SK-N-SH (cell line): Measurements from ENCODE around the gene NRCAM. TPM values are rescaled to one million over a fixed set of nuclear protein-coding genes. Genes with fewer than 3 reads are reported as not detected.

Source experiments
- CTCF ChIA-PET: fragments of 300-600, 350-600 bp; formaldehyde crosslinking; extraction: SDS; loops from one replicate; lab custom pipeline; 2021; lab: Yijun Ruan, JAX
- POLR2A ChIA-PET: fragments of 350-600 bp; sonication (Branson Sonifier 250); formaldehyde crosslinking; extraction: SDS; loops from one replicate; lab custom pipeline; 2020; ENCODE audit warnings: antibody characterized with exemption, inconsistent platforms; lab: Yijun Ruan, JAX
- DNase-seq: peaks from one replicate; pipeline ENCODE4 v3.0.0; 2012
- H2AFZ ChIP-seq: fragments of 200-600 bp; sonication (generic); 2 replicates; pipeline ENCODE4 v1.8.1; 2016; ENCODE audit warnings: antibody characterized with exemption, mild to moderate bottlenecking, low read depth
- H3F3A ChIP-seq: fragments of 200-600 bp; sonication (generic); replicated peaks from 2 replicates; pipeline ENCODE3; 2016; ENCODE audit warnings: antibody characterized with exemption, mild to moderate bottlenecking; ENCODE audit not compliant: insufficient read depth
- H3K27ac ChIP-seq, 2 experiments: fragments of 200-500 bp in 1 of 2; fragments of 200-600 bp in 1 of 2; sonication (Bioruptor generic) in 1 of 2; sonication (generic), shearing (Covaris generic) in 1 of 2; 2 replicates each; pipeline versions ENCODE4 v1.5.1 to v1.6.1; 2014 to 2016; ENCODE audit warnings: low read depth in 2 of 2, inconsistent platforms in 1 of 2, low read length in 1 of 2, mild to moderate bottlenecking in 1 of 2, mixed read lengths in 1 of 2
- H3K27me3 ChIP-seq: fragments of 200-600 bp; sonication (generic), shearing (Covaris generic); 2 replicates; pipeline ENCODE4 v1.6.1; 2016; ENCODE audit warnings: mixed run types; ENCODE audit not compliant: insufficient read depth
- H3K36me3 ChIP-seq, 2 experiments: fragments of 200-500 bp in 1 of 2; fragments of 200-600 bp in 1 of 2; sonication (Bioruptor generic) in 1 of 2; sonication (generic) in 1 of 2; replicated peaks in 1 of 2; 2 replicates each; pipeline versions ENCODE3 to v1.5.1; 2014 to 2016; ENCODE audit warnings: low read length in 1 of 2, mild to moderate bottlenecking in 1 of 2; ENCODE audit not compliant: insufficient read depth in 2 of 2, control insufficient read depth in 1 of 2
- H3K4me1 ChIP-seq, 2 experiments: fragments of 200-500 bp in 1 of 2; fragments of 200-600 bp in 1 of 2; sonication (Bioruptor generic) in 1 of 2; sonication (generic), shearing (Covaris generic) in 1 of 2; 2 replicates each; pipeline versions ENCODE4 v1.5.1 to v1.6.1; 2014 to 2016; ENCODE audit warnings: low read depth in 1 of 2, low read length in 1 of 2, mixed run types in 1 of 2; ENCODE audit not compliant: insufficient read depth in 2 of 2, control insufficient read depth in 1 of 2
- H3K4me2 ChIP-seq: fragments of 200-600 bp; sonication (generic), shearing (Covaris generic); 2 replicates; pipeline ENCODE4 v1.6.1; 2017; ENCODE audit warnings: mixed run types
- H3K4me3 ChIP-seq, 2 experiments: fragments of 200-500 bp in 1 of 2; fragments of 200-600 bp in 1 of 2; sonication (Bioruptor generic) in 1 of 2; sonication (generic), shearing (Covaris generic) in 1 of 2; 2 replicates each; pipeline versions ENCODE4 v1.5.1 to v1.8.1; 2014 to 2016; ENCODE audit warnings: low read depth in 2 of 2, inconsistent platforms in 1 of 2, low read length in 1 of 2, mild to moderate bottlenecking in 1 of 2, mixed read lengths in 1 of 2, moderate library complexity in 1 of 2
- H3K79me2 ChIP-seq: fragments of 200-600 bp; sonication (generic); 2 replicates; pipeline ENCODE4 v1.8.1; 2017; ENCODE audit warnings: mild to moderate bottlenecking; ENCODE audit not compliant: insufficient read depth
- H3K9ac ChIP-seq: fragments of 200-600 bp; sonication (generic); 2 replicates; pipeline ENCODE4 v1.6.1; 2017; ENCODE audit warnings: mixed run types
- H3K9me2 ChIP-seq: fragments of 200-600 bp; sonication (generic); 2 replicates; pipeline ENCODE4 v1.6.1; 2017; ENCODE audit warnings: mixed run types
- H3K9me3 ChIP-seq: fragments of 200-600 bp; sonication (generic); 2 replicates; pipeline ENCODE4 v1.6.1; 2017; ENCODE audit warnings: mixed run types, mild to moderate bottlenecking, moderate library complexity
- H4K20me1 ChIP-seq: fragments of 200-600 bp; sonication (generic); 2 replicates; pipeline ENCODE4 v1.6.1; 2017; ENCODE audit warnings: mild to moderate bottlenecking, mixed run types; ENCODE audit not compliant: insufficient read depth
- ELF1 ChIP-seq: IDR thresholded peaks from 2 replicates; pipeline ENCODE4 v1.4.0; 2012
- FOXM1 ChIP-seq: IDR thresholded peaks from 2 replicates; pipeline ENCODE4 v1.4.0; 2012; ENCODE audit warnings: low read depth, mild to moderate bottlenecking
- MXI1 ChIP-seq: IDR thresholded peaks from 2 replicates; pipeline ENCODE4 v1.6.1; 2012; ENCODE audit warnings: mild to moderate bottlenecking, low read depth, low read length, improper control_type of control experiment
- NRF1 ChIP-seq: IDR thresholded peaks from 2 replicates; pipeline ENCODE4 v1.6.1; 2012; ENCODE audit warnings: low read depth, mild to moderate bottlenecking, low read length
- POLR2AphosphoS5 ChIP-seq: IDR thresholded peaks from 2 replicates; pipeline ENCODE4 v1.6.1; 2012; ENCODE audit warnings: low read depth, low read length
- RXRA ChIP-seq: IDR thresholded peaks from 2 replicates; pipeline ENCODE4 v1.4.0; 2012; ENCODE audit warnings: low read depth, mild to moderate bottlenecking, borderline replicate concordance
- TCF12 ChIP-seq: IDR thresholded peaks from 2 replicates; pipeline ENCODE4 v1.4.0; 2012
- USF1 ChIP-seq: IDR thresholded peaks from 2 replicates; pipeline ENCODE4 v1.4.0; 2012; ENCODE audit warnings: low read depth, borderline replicate concordance
- USF2 ChIP-seq: fragments of 150-350 bp; IDR thresholded peaks from 2 replicates; pipeline ENCODE4 v1.6.1; 2017; ENCODE audit warnings: antibody characterized with exemption, low read length, low read depth, borderline replicate concordance
- ZBTB33 ChIP-seq: IDR thresholded peaks from 2 replicates; pipeline ENCODE4 v1.4.0; 2012; ENCODE audit warnings: low read depth, borderline replicate concordance
- WGBS: methylation state at CpG from one replicate; pipeline ENCODE4 v1.1.6; 2017; ENCODE audit warnings: low lambda C conversion rate; 5-methylcytosine and 5-hydroxymethylcytosine counted together
- polyA plus RNA-seq, 3 experiments: library from polyadenylated mRNA; depleted of rRNA; stranded (reverse); fragments of >200 nt; gene quantifications; 2 replicates each; pipeline ENCODE4 v1.2.3, GENCODE V29; 2012

The NRCAM gene
- polyA plus RNA-seq, 1 of the 3 experiments (the other 2 are of a cell fraction) = 1.1 TPM

- H3K9me2 ChIP-seq = no peaks in the 10 kb centered on the region
- H3K4me2 ChIP-seq = no peak overlapping the region; the same call in 1 of the 2 replicates
- H3K4me1 ChIP-seq = peaks cover 0 to 62% of the 10 kb centered on the region in 2 experiments; a peak in 2 of 4 replicates
- peak overlapping the region in 1 of 2 experiments; percentile 89; a peak in 2 of 4 replicates for H3K27ac ChIP-seq
- WGBS = 26% methylated on average over 2 of the region's 2 CpGs
- no peaks in the 10 kb centered on the region for H3K79me2 ChIP-seq
- H4K20me1 ChIP-seq = no peaks in the 10 kb centered on the region
- H3K27me3 ChIP-seq = no peaks in the 10 kb centered on the region
- H3K9me3 ChIP-seq = no peaks in the 10 kb centered on the region
- H3F3A ChIP-seq = no peaks in the 10 kb centered on the region
- TF ChIP-seq MXI1 (peak; percentile 74), ELF1 (no peak)
- POLR2A ChIA-PET = no interaction called here
- H3K4me3 ChIP-seq = peak overlapping the region in 1 of 2 experiments; percentile 21; a peak in 1 of 4 replicates
- DNase-seq = no peak
- no peaks in the 10 kb centered on the region for H3K36me3 ChIP-seq
- no peak overlapping the region for H3K9ac ChIP-seq
- no peak overlapping the region for H2AFZ ChIP-seq
- CTCF ChIA-PET = interaction anchor here (1.1 to 5.0 kb wide), 4 partner anchors 20 to 147 kb away, joined by 3 to 21 read pairs (median 6); no protein-coding TSS in a partner anchor
Observed at GRCh38 chr7:108328174-108328651, 128.0 kb downstream of the NRCAM start.

GRCh38 chr7:108327353-108327752, 128.9 kb downstream of the NRCAM start:
- H3F3A ChIP-seq = no peaks in the 10 kb centered on the region

GRCh38 chr7:108326938-108327337, 129.3 kb downstream of the NRCAM start:
- H3K9me3 ChIP-seq = no peaks in the 10 kb centered on the region
- H3K27me3 ChIP-seq = no peaks in the 10 kb centered on the region
- peak overlapping the region in 1 of 2 experiments; percentile 17; a peak in 1 of 4 replicates for H3K4me3 ChIP-seq
- H3K9me2 ChIP-seq = no peaks in the 10 kb centered on the region
- no peaks in the 10 kb centered on the region for H3K79me2 ChIP-seq
- no peaks in the 10 kb centered on the region for H3F3A ChIP-seq
- no peaks in the 10 kb centered on the region for H3K36me3 ChIP-seq
- H3K4me1 ChIP-seq = peaks cover 0 to 50% of the 10 kb centered on the region in 2 experiments; a peak in 2 of 4 replicates
- POLR2A ChIA-PET = no interaction called here
- H3K27ac ChIP-seq = peak overlapping the region in 1 of 2 experiments; percentile 89; a peak in 2 of 4 replicates
- no peak for DNase-seq
- 21% methylated on average over 2 of the region's 2 CpGs for WGBS
- no peaks in the 10 kb centered on the region for H4K20me1 ChIP-seq
- H3K4me2 ChIP-seq = no peak overlapping the region
- no peak overlapping the region for H3K9ac ChIP-seq
- TF ChIP-seq ZBTB33 (no peak), USF1 (no peak), POLR2AphosphoS5 (no peak), FOXM1 (no peak), USF2 (no peak), RXRA (no peak), TCF12 (no peak), NRF1 (no peak)
- TF ChIP-seq, all 33 proteins: peak for 0
- CTCF ChIA-PET = interaction anchor here (1.5 to 5.0 kb wide), 2 partner anchors 14 to 126 kb away, joined by 3 to 21 read pairs; no protein-coding TSS in a partner anchor
- no peak overlapping the region for H2AFZ ChIP-seq

More at GRCh38 chr7:108327353-108327752, 128.9 kb downstream of the NRCAM start:
- POLR2A ChIA-PET = no interaction called here
- CTCF ChIA-PET = interaction anchor here (1.5 to 5.0 kb wide), 2 partner anchors 14 to 126 kb away, joined by 3 to 21 read pairs; no protein-coding TSS in a partner anchor
- no peak for TF ChIP-seq MXI1
- H3K36me3 ChIP-seq = no peaks in the 10 kb centered on the region
- no peaks in the 10 kb centered on the region for H3K9me2 ChIP-seq
- H2AFZ ChIP-seq = no peak overlapping the region
- no peak overlapping the region for H3K9ac ChIP-seq
- peak overlapping the region in 1 of 2 experiments; percentile 19; a peak in 1 of 4 replicates for H3K4me3 ChIP-seq
- H3K27ac ChIP-seq = peak overlapping the region in 1 of 2 experiments; percentile 89; a peak in 2 of 4 replicates
- H3K79me2 ChIP-seq = no peaks in the 10 kb centered on the region
- H3K27me3 ChIP-seq = no peaks in the 10 kb centered on the region
- no peaks in the 10 kb centered on the region for H4K20me1 ChIP-seq
- no peaks in the 10 kb centered on the region for H3K9me3 ChIP-seq
- DNase-seq = no peak
- no peak overlapping the region for H3K4me2 ChIP-seq
- peaks cover 0 to 54% of the 10 kb centered on the region in 2 experiments; a peak in 2 of 4 replicates for H3K4me1 ChIP-seq
